Measurements from ENCODE around the gene ERN2. TPM values are rescaled to one million over a fixed set of nuclear protein-coding genes. Genes with fewer than 3 reads are reported as not detected.

The ERN2 gene
- total RNA-seq, 1 experiment from 2014 or later: 0.47 TPM

DNA sequence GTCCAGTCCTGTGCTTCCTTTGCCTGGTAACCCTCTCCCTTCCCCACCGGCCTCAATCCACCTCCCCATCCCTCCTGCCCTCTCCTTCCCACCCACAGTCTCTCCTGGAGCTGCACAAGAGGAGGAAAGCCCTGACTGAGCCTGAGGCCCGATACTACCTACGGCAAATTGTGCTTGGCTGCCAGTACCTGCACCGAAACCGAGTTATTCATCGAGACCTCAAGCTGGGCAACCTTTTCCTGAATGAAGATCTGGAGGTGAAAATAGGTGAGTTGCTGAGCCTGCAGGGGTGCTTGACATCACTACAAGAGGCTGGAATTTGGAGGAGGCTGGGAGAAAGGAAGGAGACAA lies 33.1 kb downstream of the ERN2 start:
- H3K9me3 ChIP-seq (ENCODE audit: control insufficient read depth in 1 of 2, insufficient read depth in 1 of 2, low read depth in 1 of 2, low read length in 2 of 2): no peaks in the 10 kb centered on the region
- peaks cover 61% of the 10 kb centered on the region for H3K79me2 ChIP-seq (ENCODE audit: insufficient read depth, low read length)
- peak overlapping the region; percentile 88 for H3K9ac ChIP-seq (ENCODE audit: low read length)
- ATAC-seq: no peak
- RAD21 ChIA-PET (ENCODE audit: low non-redundant PET in 1 of 2, low total read pairs in 2 of 2, uncharacterized antibody in 2 of 2, unreplicated experiment in 2 of 2): no interaction called here
- peak overlapping the region; percentile 61 for H3K27ac ChIP-seq (ENCODE audit: low read depth, low read length)
- DNase-seq (ENCODE audit: low read depth, low spot score): no peak
- H3K36me3 ChIP-seq (ENCODE audit: control insufficient read depth in 1 of 2, insufficient read depth in 2 of 2, low read length in 2 of 2): peaks cover 35 to 40% of the 10 kb centered on the region in 2 experiments
- H3K27me3 ChIP-seq (ENCODE audit: insufficient read depth, low read length): no peaks in the 10 kb centered on the region
- peak overlapping the region; percentile 96 to 99 for H3K4me3 ChIP-seq (replicated peaks in 1 of 2; ENCODE audit: low read depth in 1 of 2, low read length in 2 of 2)
- POLR2A ChIA-PET: no interaction called here
- no peaks in the 10 kb centered on the region for H3K9me2 ChIP-seq (ENCODE audit: insufficient read depth)
- intact Hi-C loops (cut with micrococcal nuclease): loop anchor here (5.0 kb wide), 2 partner anchors 337 to 357 kb away; no protein-coding TSS in a partner anchor
- CTCF ChIA-PET: no interaction called here
- peak overlapping the region; percentile 92 for H3K4me2 ChIP-seq (ENCODE audit: low read length)
- TF ChIP-seq ZNF274 (IDR thresholded peaks at IDR 0.05; ENCODE audit: low read depth, low read length) (no peak), ELF1 (IDR thresholded peaks at IDR 0.05; ENCODE audit: borderline replicate concordance, low read depth) (no peak), POLR2A (IDR thresholded peaks at IDR 0.05; ENCODE audit: borderline replicate concordance, extremely low read depth, insufficient read depth, insufficient read length) (no peak)
- TF ChIP-seq, protein P1, sequence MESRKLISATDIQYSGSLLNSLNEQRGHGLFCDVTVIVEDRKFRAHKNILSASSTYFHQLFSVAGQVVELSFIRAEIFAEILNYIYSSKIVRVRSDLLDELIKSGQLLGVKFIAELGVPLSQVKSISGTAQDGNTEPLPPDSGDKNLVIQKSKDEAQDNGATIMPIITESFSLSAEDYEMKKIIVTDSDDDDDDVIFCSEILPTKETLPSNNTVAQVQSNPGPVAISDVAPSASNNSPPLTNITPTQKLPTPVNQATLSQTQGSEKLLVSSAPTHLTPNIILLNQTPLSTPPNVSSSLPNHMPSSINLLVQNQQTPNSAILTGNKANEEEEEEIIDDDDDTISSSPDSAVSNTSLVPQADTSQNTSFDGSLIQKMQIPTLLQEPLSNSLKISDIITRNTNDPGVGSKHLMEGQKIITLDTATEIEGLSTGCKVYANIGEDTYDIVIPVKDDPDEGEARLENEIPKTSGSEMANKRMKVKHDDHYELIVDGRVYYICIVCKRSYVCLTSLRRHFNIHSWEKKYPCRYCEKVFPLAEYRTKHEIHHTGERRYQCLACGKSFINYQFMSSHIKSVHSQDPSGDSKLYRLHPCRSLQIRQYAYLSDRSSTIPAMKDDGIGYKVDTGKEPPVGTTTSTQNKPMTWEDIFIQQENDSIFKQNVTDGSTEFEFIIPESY (IDR thresholded peaks at IDR 0.05; ENCODE audit: extremely low read depth, insufficient replicate concordance, low read length): no peak
- TF ChIP-seq, protein P2, sequence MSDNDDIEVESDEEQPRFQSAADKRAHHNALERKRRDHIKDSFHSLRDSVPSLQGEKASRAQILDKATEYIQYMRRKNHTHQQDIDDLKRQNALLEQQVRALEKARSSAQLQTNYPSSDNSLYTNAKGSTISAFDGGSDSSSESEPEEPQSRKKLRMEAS (IDR thresholded peaks at IDR 0.05): no peak
- TF ChIP-seq, protein P3, sequence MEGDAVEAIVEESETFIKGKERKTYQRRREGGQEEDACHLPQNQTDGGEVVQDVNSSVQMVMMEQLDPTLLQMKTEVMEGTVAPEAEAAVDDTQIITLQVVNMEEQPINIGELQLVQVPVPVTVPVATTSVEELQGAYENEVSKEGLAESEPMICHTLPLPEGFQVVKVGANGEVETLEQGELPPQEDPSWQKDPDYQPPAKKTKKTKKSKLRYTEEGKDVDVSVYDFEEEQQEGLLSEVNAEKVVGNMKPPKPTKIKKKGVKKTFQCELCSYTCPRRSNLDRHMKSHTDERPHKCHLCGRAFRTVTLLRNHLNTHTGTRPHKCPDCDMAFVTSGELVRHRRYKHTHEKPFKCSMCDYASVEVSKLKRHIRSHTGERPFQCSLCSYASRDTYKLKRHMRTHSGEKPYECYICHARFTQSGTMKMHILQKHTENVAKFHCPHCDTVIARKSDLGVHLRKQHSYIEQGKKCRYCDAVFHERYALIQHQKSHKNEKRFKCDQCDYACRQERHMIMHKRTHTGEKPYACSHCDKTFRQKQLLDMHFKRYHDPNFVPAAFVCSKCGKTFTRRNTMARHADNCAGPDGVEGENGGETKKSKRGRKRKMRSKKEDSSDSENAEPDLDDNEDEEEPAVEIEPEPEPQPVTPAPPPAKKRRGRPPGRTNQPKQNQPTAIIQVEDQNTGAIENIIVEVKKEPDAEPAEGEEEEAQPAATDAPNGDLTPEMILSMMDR (IDR thresholded peaks at IDR 0.05 in 2 of 3, conservative IDR thresholded peaks at IDR 0.05 in 1 of 3; ENCODE audit: borderline replicate concordance in 1 of 3, insufficient read depth in 1 of 3, low read depth in 2 of 3, low read length in 2 of 3): no peak
- TF ChIP-seq, protein P4, sequence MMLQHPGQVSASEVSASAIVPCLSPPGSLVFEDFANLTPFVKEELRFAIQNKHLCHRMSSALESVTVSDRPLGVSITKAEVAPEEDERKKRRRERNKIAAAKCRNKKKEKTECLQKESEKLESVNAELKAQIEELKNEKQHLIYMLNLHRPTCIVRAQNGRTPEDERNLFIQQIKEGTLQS (IDR thresholded peaks at IDR 0.05): no peak
- H2AFZ ChIP-seq (ENCODE audit: low read depth, low read length, poor library complexity, severe bottlenecking): no peak overlapping the region
- peaks cover 7 to 21% of the 10 kb centered on the region in 2 experiments; a peak in 3 of 4 replicates for H3K4me1 ChIP-seq (ENCODE audit: control insufficient read depth in 1 of 2, insufficient read depth in 2 of 2, low read length in 2 of 2)
- no TSS peak for BruUV-seq (replicated peaks)
- H4K20me1 ChIP-seq (ENCODE audit: insufficient read depth): peaks cover 6% of the 10 kb centered on the region; the same call in 1 of the 2 replicates
